Ectodermal cell (in vitro differentiated cells): ENCODE measurements around the gene KLHL29.
"Not testable (repeated sequence)": the region's sequence is repeated elsewhere in the genome, so short reads cannot be mapped to it uniquely, and the experiment has no call there.

Experiments
- H3K27ac ChIP-seq: 2 replicates; pipeline ENCODE4 v1.7.0; 2013; ENCODE audit warnings: mild to moderate bottlenecking, low read depth, low read length; ENCODE audit not compliant: insufficient read depth, poor library complexity, severe bottlenecking
- H3K27me3 ChIP-seq: 2 replicates; pipeline ENCODE4 v1.7.0; 2013; ENCODE audit warnings: mild to moderate bottlenecking, low read length; ENCODE audit not compliant: insufficient read depth, control insufficient read depth, poor library complexity, severe bottlenecking
- H3K36me3 ChIP-seq: one replicate; pipeline ENCODE4 v1.7.0; 2013; ENCODE audit warnings: low read length; ENCODE audit not compliant: control insufficient read depth, insufficient read depth
- H3K4me1 ChIP-seq: one replicate; pipeline ENCODE4 v1.7.0; 2013; ENCODE audit warnings: low read length; ENCODE audit not compliant: control insufficient read depth, insufficient read depth
- H3K4me3 ChIP-seq: 2 replicates; pipeline ENCODE4 v1.7.0; 2013; ENCODE audit warnings: low read depth, low read length, control low read depth; ENCODE audit not compliant: insufficient read depth
- H3K9me3 ChIP-seq: 2 replicates; pipeline ENCODE4 v1.7.0; 2013; ENCODE audit warnings: mild to moderate bottlenecking, low read length, moderate library complexity; ENCODE audit not compliant: control insufficient read depth
- WGBS, 2 experiments: methylation state at CpG; one replicate each; pipeline ENCODE4 v1.1.7; 2013; ENCODE audit warnings: missing lambda C conversion rate in 2 of 2; 5-methylcytosine and 5-hydroxymethylcytosine counted together

The KLHL29 gene

GRCh38 chr2:23712756-23713151, 327.8 kb downstream of the KLHL29 start:
- Histone ChIP-seq H3K4me3 (no peak overlapping the region), H3K27ac (peak overlapping the region; percentile 54), H3K4me1 (peaks cover 15% of the 10 kb centered on the region), H3K9me3 (no peaks in the 10 kb centered on the region), H3K27me3 (no peaks in the 10 kb centered on the region), H3K36me3 (no peaks in the 10 kb centered on the region)
- WGBS, 2 experiments: 48 to 59% methylated on average over 2 of the region's 2 CpGs

DNA sequence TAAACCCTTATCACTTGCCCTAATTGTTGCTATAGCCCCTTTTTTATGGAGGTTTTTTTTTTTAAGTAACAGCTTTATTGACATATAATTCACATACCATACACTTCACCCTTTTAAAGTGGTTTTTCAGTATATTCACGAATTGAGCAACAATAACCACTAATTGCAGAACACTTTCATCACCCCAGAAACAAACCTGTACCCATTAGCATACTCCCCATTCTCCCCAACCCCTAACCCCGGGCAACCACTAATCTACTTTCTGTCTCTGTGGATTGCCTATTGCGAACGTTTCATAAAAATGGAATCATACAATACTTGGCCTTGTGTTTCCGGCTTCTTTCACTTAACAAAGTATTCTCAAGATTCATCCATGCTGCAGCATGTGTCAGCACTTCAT, 328.4 kb downstream of the KLHL29 start:
- peaks cover 15% of the 10 kb centered on the region for H3K4me1 ChIP-seq
- no peaks in the 10 kb centered on the region for H3K27me3 ChIP-seq
- no peaks in the 10 kb centered on the region for H3K9me3 ChIP-seq
- H3K4me3 ChIP-seq: no peak overlapping the region
- no peak overlapping the region for H3K27ac ChIP-seq
- H3K36me3 ChIP-seq: no peaks in the 10 kb centered on the region
- WGBS, 2 experiments: 93 to 96% methylated on average over 5 of the region's 5 CpGs

DNA sequence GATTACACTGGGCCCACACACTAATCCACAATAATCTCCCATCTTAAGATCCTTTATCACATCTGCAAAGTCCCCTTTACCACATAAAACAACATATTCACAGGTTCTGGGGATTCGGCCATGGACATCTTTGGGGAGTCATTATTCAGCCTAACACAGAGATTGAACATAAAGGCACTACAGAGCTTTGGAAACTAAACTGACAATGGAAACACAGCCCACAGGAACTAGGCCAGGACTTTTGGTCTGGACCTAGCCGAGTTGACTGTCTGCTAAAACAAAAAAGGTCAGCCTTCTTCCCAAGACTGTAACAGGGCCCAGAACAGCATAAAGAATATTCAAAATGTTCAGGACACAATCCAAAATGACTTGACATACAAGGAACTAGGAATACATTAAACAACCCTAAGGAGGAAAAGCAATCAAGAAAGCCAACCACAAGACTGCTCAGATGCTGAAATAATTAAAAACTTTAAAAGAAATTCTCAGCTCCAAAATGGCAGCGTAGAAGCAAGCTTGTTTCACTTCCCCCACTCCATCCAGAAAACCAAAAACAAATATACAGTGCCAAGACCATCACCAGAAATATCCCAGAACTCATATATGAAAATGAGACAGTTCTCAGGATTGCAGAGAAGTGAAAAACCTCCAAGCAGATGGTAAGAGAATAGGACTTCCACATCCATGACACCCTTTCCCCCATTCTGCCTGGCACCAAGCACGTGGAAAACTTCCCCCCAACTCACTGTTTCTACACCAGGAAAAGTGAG, 334.1 kb downstream of the KLHL29 start:
- Histone ChIP-seq H3K27me3 (no peaks in the 10 kb centered on the region), H3K9me3 (no peaks in the 10 kb centered on the region), H3K4me3 (no peak overlapping the region), H3K4me1 (no peaks in the 10 kb centered on the region), H3K27ac (no peak overlapping the region), H3K36me3 (no peaks in the 10 kb centered on the region)
- 90 to 94% methylated on average over 4 of the region's 4 CpGs for WGBS, 2 experiments

DNA sequence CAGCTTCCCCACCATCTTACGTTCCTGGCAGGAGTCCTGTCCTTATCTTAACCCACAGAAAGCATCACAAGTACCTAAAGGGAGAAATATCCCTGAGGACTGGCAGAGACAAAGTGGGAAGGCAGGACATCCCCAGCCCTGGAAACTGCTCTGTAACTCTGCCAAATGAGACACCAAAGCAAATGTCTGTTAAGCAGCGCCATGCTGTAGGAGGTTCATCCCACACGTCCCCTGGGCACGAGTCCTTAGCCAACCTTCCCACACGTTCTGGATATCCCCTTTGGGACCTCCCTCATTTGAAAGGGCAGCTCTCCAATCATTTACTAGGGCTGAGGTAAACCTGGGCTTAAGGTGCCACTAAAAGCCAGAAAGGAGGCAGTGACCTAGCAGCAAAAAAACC, 334.7 kb downstream of the KLHL29 start:
- Histone ChIP-seq H3K4me3 (no peak overlapping the region), H3K36me3 (no peaks in the 10 kb centered on the region)
- 88 to 90% methylated on average over 5 of the region's 5 CpGs for WGBS, 2 experiments

GRCh38 chr2:23720705-23721453, 335.9 kb downstream of the KLHL29 start:
- Histone ChIP-seq H3K4me1 (no peaks in the 10 kb centered on the region), H3K27ac (no peak overlapping the region), H3K4me3 (no peak overlapping the region), H3K9me3 (no peaks in the 10 kb centered on the region), H3K36me3 (no peaks in the 10 kb centered on the region), H3K27me3 (no peaks in the 10 kb centered on the region)
- 93 to 94% methylated on average over 4 of the region's 4 CpGs for WGBS, 2 experiments

More for the DNA sequence above, 334.7 kb downstream of the KLHL29 start:
- Histone ChIP-seq H3K4me1 (no peaks in the 10 kb centered on the region), H3K27ac (no peak overlapping the region), H3K9me3 (no peaks in the 10 kb centered on the region), H3K27me3 (no peaks in the 10 kb centered on the region)

GRCh38 chr2:23721454-23721826, 336.5 kb downstream of the KLHL29 start:
- Histone ChIP-seq H3K36me3 (no peaks in the 10 kb centered on the region), H3K27ac (no peak overlapping the region), H3K27me3 (no peaks in the 10 kb centered on the region), H3K4me1 (no peaks in the 10 kb centered on the region), H3K4me3 (no peak overlapping the region), H3K9me3 (no peaks in the 10 kb centered on the region)
- 95 to 99% methylated on average over 2 of the region's 2 CpGs for WGBS, 2 experiments

DNA sequence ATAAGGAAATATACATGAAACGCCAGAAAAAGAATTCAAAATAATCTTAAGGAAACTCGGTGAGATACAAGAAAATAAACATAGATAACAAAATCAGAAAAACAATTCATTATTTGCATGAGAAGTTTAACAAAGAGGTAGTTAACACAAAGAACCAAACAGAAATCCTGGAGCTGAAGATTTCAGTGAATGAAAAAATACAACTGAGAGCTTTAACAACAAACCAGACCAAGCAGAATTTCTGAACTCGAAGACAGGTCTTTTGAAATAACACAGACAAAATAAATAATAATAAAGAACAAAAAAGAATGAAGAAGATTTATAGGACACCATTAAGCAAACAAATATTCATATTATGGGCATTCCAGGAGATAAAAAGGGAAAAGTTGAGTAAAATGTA, 337.3 kb downstream of the KLHL29 start:
- Histone ChIP-seq H3K4me3 (no peak overlapping the region), H3K9me3 (no peaks in the 10 kb centered on the region), H3K36me3 (no peaks in the 10 kb centered on the region), H3K27ac (no peak overlapping the region), H3K27me3 (no peaks in the 10 kb centered on the region), H3K4me1 (no peaks in the 10 kb centered on the region)
- WGBS, 2 experiments: 100% methylated on average over 2 of the region's 3 CpGs; no CpG with 5 or more reads in 1 of the 2 experiments

GRCh38 chr2:23723029-23723428, 338.1 kb downstream of the KLHL29 start:
- not testable (repeated sequence) for H3K4me1 ChIP-seq, H3K4me3 ChIP-seq, H3K27ac ChIP-seq, H3K36me3 ChIP-seq, H3K9me3 ChIP-seq, H3K27me3 ChIP-seq
- 89 to 93% methylated on average over 3 of the region's 3 CpGs for WGBS, 2 experiments

DNA sequence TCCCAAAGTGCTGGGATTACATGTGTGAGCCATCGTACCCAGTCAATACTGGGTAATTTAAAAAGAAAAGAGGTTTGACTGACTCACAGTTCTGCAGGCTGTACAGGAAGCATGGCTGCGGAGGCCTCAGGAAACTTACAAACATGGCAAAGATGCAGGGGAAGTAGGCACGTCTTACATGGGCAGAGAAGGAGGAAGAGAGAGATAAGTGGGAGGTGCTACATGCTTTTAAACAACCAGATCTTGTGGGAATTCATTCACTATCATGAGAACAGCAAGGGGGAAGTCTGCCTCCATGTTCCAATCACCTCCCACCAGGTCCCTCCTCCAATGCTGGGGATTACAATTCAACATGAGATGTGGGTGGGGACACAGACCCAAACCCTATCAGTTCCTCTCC, 349.4 kb downstream of the KLHL29 start:
- no peaks in the 10 kb centered on the region for H3K27me3 ChIP-seq
- no peaks in the 10 kb centered on the region for H3K4me1 ChIP-seq
- H3K9me3 ChIP-seq: no peaks in the 10 kb centered on the region
- 92 to 94% methylated on average over 3 of the region's 3 CpGs for WGBS, 2 experiments
- H3K4me3 ChIP-seq: no peak overlapping the region
- H3K36me3 ChIP-seq: no peaks in the 10 kb centered on the region
- H3K27ac ChIP-seq: no peak overlapping the region

- 93 to 94% methylated on average over 9 of the region's 9 CpGs for WGBS, 2 experiments
- H3K36me3 ChIP-seq, H3K9me3 ChIP-seq, H3K27me3 ChIP-seq, H3K4me1 ChIP-seq, H3K4me3 ChIP-seq, H3K27ac ChIP-seq: not testable (repeated sequence)
These were observed 351.8 kb downstream of the KLHL29 start for GRCh38 chr2:23736783-23737182.
